ENCODE results near the gene RARRES1. TPM values are rescaled to one million over a fixed set of nuclear protein-coding genes. Genes with fewer than 3 reads are reported as not detected.
A peak's percentile ranks its signal among the peaks of the same experiment; 100 is the strongest.

RARRES1 gene
- 100 to 1,000 TPM in 1 of 5 donors, 10 to 100 TPM in 2, 1 to 10 TPM in 1, under 1 TPM in 1; 0.43 to 237 (median 12.1) TPM for total RNA-seq
- 1 to 10 TPM in 2 of 3 donors, under 1 TPM in 1; 0.76 to 7.5 (median 3.8) TPM for polyA plus RNA-seq
- long read RNA-seq, donor 1, transcript RARRES1-201 (6 exons, 1,952 nt), result major isoform, 5 of 5 reads
- long read RNA-seq, donor 1, partial matches to known transcripts, result 0 of 5 reads
- long read RNA-seq, donor 1, other reads (novel, unspliced or antisense), result 0 of 5 reads
- long read RNA-seq, donor 2, transcript RARRES1-201 (6 exons, 1,952 nt), result major isoform, 9 of 9 reads
- long read RNA-seq, donor 2, partial matches to known transcripts, result 0 of 9 reads
- long read RNA-seq, donor 2, other reads (novel, unspliced or antisense), result 0 of 9 reads
- long read RNA-seq, donor 3, result 0 reads
- long read RNA-seq, donor 4, partial matches to known transcripts, result 0 of 2 reads
- long read RNA-seq, donor 4, other reads (novel, unspliced or antisense), result 0 of 2 reads
- long read RNA-seq, donor 5, partial matches to known transcripts, result 0 of 2 reads
- long read RNA-seq, donor 5, other reads (novel, unspliced or antisense), result 0 of 2 reads
- long read RNA-seq, donor 6, result 0 reads
- long read RNA-seq, donor 7, partial matches to known transcripts, result 0 of 4 reads
- long read RNA-seq, donor 7, other reads (novel, unspliced or antisense), result 0 of 4 reads
- long read RNA-seq, donor 8, result 0 reads
- long read RNA-seq, donor 9, result 0 reads
- long read RNA-seq, donor 10, transcript RARRES1-201 (6 exons, 1,952 nt), result major isoform, 6 of 7 reads
- long read RNA-seq, donor 10, partial matches to known transcripts, result 0 of 7 reads
- long read RNA-seq, donor 10, other reads (novel, unspliced or antisense), result 0 of 7 reads

- TF ChIP-seq EP300 (IDR thresholded peaks at IDR 0.05) (no peak), POLR2A (IDR thresholded peaks at IDR 0.05) (no peak), POLR2AphosphoS5 (IDR thresholded peaks at IDR 0.05) (peak in 1 of 3 donors; percentile 41)
- peak within 1 kb of the TSS; percentile 23 to 81 (median 80) for H3K27ac ChIP-seq
- H3K27me3 ChIP-seq, result no peaks in the 10 kb centered on the region
- intact Hi-C loops (cut with DNase I; ENCODE audit: low total_unique reads), result no loop called here
- 1 to 17% (median 2%) methylated on average over 32 to 101 of the region's 101 CpGs for WGBS, 5 donors
- H3K36me3 ChIP-seq, result peaks cover 0 to 13% (median 0%) of the 10 kb centered on the region in 4 donors
- H3K4me3 ChIP-seq, result peak within 1 kb of the TSS; percentile 68 to 83 (median 70)
- peaks cover 0 to 12% (median 4%) of the 10 kb centered on the region in 4 donors for H3K9me3 ChIP-seq
- peak; percentile 70 to 88 for DNase-seq
- H3K4me1 ChIP-seq, result peaks cover 20 to 38% (median 26%) of the 10 kb centered on the region in 4 donors
These were observed at the start of gene RARRES1 for GRCh38 chr3:158731938-158732855. Gene RARRES1 (minus strand): TSS chr3:158732457. CDS start chr3:158732415, 42 bp downstream.

GRCh38 chr3:158781849-158782248 lies 49.6 kb upstream of the RARRES1 start:
- Histone ChIP-seq H3K27me3 (no peaks in the 10 kb centered on the region), H3K27ac (no peak overlapping the region), H3K9me3 (no peaks in the 10 kb centered on the region), H3K36me3 (no peaks in the 10 kb centered on the region), H3K4me1 (peaks cover 0 to 15% (median 0%) of the 10 kb centered on the region in 4 donors), H3K4me3 (no peak overlapping the region)
- DNase-seq, result no peak
- intact Hi-C loops (cut with DNase I; ENCODE audit: low total_unique reads), result no loop called here
- 48 to 83% (median 74%) methylated on average over 1 of the region's 1 CpG for WGBS, 5 donors
- TF ChIP-seq EP300 (IDR thresholded peaks at IDR 0.05), result no peak
- TF ChIP-seq POLR2AphosphoS5 (IDR thresholded peaks at IDR 0.05), result no peak
- TF ChIP-seq POLR2A (IDR thresholded peaks at IDR 0.05), result no peak
- TF ChIP-seq, protein P1, sequence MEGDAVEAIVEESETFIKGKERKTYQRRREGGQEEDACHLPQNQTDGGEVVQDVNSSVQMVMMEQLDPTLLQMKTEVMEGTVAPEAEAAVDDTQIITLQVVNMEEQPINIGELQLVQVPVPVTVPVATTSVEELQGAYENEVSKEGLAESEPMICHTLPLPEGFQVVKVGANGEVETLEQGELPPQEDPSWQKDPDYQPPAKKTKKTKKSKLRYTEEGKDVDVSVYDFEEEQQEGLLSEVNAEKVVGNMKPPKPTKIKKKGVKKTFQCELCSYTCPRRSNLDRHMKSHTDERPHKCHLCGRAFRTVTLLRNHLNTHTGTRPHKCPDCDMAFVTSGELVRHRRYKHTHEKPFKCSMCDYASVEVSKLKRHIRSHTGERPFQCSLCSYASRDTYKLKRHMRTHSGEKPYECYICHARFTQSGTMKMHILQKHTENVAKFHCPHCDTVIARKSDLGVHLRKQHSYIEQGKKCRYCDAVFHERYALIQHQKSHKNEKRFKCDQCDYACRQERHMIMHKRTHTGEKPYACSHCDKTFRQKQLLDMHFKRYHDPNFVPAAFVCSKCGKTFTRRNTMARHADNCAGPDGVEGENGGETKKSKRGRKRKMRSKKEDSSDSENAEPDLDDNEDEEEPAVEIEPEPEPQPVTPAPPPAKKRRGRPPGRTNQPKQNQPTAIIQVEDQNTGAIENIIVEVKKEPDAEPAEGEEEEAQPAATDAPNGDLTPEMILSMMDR (IDR thresholded peaks at IDR 0.05), result no peak

- H3K36me3 ChIP-seq, result no peaks in the 10 kb centered on the region
- no peaks in the 10 kb centered on the region for H3K27me3 ChIP-seq
- H3K4me3 ChIP-seq, result no peak overlapping the region
- TF ChIP-seq POLR2AphosphoS5 (IDR thresholded peaks at IDR 0.05) (no peak), POLR2A (IDR thresholded peaks at IDR 0.05) (no peak), EP300 (IDR thresholded peaks at IDR 0.05) (no peak)
- TF ChIP-seq, protein P1 (IDR thresholded peaks at IDR 0.05), result no peak
- intact Hi-C loops (cut with DNase I; ENCODE audit: low total_unique reads), result no loop called here
- peaks cover 0 to 15% (median 0%) of the 10 kb centered on the region in 4 donors for H3K4me1 ChIP-seq
- no peaks in the 10 kb centered on the region for H3K9me3 ChIP-seq
- WGBS, 5 donors, result 91 to 98% (median 93%) methylated on average over 2 of the region's 2 CpGs
- no peak overlapping the region for H3K27ac ChIP-seq
- DNase-seq, result no peak
These were observed 48.9 kb upstream of the RARRES1 start for GRCh38 chr3:158781191-158781590.

DNA sequence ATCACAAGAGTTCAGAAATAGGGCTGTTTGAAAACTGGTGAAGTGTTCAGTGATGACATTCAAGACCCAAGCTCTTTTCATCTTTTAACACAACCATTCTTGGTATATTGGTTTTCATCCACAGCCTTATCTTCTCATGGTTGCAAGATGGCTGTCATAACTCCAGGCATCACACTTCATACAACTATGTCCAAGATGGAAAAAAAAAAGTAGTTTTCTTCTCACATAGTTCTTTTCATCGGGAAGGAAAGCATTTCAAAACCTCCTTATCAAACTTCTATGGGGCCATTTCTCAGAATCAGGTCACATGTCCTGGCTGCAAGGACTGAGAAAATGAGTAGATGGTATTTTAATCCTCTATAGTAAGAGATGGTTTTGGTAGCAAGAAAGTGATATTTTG lies 48.5 kb upstream of the RARRES1 start:
- H3K4me1 ChIP-seq, result peaks cover 0 to 15% (median 0%) of the 10 kb centered on the region in 4 donors
- no peak for DNase-seq
- intact Hi-C loops (cut with DNase I; ENCODE audit: low total_unique reads), result no loop called here
- no peak overlapping the region for H3K27ac ChIP-seq
- no peaks in the 10 kb centered on the region for H3K36me3 ChIP-seq
- H3K27me3 ChIP-seq, result no peaks in the 10 kb centered on the region
- H3K9me3 ChIP-seq, result no peaks in the 10 kb centered on the region
- TF ChIP-seq POLR2AphosphoS5 (IDR thresholded peaks at IDR 0.05) (no peak), EP300 (IDR thresholded peaks at IDR 0.05) (no peak), POLR2A (IDR thresholded peaks at IDR 0.05) (no peak)
- TF ChIP-seq, protein P1 (IDR thresholded peaks at IDR 0.05), result no peak
- WGBS, 5 donors, result 82 to 92% (median 88%) methylated on average over 1 of the region's 1 CpG
- H3K4me3 ChIP-seq, result no peak overlapping the region

All from stomach (tissue), 19 donors.